GM21528 (cell line): ENCODE data around the gene B4GALT7.
"Not testable (repeated sequence)": the region's sequence is repeated elsewhere in the genome, so short reads cannot be mapped to it uniquely, and the experiment has no call there.

Experiments used
- ATAC-seq: cut with Tn5 transposase; IDR thresholded peaks from one replicate; pipeline ENCODE4 v1.9.1; 2021; ENCODE audit warnings: mild to moderate bottlenecking, moderate library complexity; ENCODE audit not compliant: unreplicated experiment, low FRiP score

The B4GALT7 gene, protein sequence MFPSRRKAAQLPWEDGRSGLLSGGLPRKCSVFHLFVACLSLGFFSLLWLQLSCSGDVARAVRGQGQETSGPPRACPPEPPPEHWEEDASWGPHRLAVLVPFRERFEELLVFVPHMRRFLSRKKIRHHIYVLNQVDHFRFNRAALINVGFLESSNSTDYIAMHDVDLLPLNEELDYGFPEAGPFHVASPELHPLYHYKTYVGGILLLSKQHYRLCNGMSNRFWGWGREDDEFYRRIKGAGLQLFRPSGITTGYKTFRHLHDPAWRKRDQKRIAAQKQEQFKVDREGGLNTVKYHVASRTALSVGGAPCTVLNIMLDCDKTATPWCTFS

DNA sequence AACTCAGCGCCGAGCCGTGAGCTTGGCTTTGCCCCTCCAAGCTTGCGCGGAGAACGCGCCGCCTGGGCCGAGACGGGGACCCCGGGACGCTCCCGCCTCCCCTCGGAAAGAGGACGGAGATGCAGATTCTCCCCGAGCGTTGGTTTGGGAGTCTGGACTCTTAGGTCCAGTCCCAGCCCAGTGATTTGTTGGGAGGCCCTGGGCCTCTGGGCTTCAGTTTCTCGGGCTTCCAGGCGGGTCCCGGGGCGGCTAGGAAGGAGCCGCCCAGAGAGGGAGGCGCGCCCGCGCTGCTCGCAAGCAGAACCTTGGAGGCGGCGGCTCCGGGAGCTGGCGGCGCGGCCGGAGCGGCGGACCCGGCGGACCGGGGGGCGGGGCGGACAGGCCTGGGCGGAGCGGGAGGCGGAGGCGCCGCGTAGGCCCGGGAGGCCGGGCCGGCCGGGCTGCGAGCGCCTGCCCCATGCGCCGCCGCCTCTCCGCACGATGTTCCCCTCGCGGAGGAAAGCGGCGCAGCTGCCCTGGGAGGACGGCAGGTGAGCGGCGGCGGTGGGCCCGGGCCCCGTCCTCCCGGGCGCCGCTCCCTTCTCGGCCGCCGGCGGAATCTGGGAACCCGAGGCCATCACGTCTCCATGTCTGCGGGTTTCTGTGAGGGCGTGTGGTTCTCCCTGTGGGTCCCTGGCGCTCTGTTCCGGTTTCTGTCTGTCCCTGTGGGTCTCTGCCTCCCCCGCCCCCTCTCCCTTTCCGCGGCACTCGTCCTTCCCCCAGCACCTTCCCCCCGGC, at the start of gene B4GALT7:
TSS of gene B4GALT7 (plus strand) at position 402 of the 777 bp plus-strand sequence. CDS start at position 481, 79 bp downstream.
- peak; percentile 86 for ATAC-seq

DNA sequence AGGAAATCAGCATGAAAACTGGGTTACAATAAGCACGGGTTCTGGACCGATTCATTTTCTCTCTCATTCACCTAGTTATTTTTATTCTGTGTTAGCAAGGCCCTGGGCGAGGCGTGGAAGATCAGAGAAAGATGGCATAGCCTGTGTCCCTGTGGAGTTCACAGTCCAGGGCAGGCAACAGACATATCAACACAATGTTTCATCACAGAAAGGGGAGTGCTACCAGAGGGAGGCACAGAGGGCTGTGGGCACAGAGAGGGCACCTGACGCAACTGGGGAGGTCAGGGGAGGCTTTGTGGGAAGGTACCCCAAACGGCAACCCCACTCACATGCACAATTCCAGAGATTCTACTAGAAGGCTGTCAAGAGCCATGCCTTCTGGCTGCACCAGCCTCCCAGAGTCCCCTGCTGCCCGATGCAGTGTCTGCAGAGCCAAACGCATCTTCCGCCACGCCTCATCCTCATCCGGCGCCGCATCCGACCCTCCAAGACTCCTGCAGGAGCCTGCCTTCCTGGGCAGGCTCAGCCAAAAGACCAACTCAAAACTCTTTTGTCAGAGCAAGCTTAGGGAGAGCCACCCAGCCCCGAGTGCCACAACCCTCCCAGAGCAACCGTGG, 47.0 kb upstream of the B4GALT7 start:
- ATAC-seq = no peak

DNA sequence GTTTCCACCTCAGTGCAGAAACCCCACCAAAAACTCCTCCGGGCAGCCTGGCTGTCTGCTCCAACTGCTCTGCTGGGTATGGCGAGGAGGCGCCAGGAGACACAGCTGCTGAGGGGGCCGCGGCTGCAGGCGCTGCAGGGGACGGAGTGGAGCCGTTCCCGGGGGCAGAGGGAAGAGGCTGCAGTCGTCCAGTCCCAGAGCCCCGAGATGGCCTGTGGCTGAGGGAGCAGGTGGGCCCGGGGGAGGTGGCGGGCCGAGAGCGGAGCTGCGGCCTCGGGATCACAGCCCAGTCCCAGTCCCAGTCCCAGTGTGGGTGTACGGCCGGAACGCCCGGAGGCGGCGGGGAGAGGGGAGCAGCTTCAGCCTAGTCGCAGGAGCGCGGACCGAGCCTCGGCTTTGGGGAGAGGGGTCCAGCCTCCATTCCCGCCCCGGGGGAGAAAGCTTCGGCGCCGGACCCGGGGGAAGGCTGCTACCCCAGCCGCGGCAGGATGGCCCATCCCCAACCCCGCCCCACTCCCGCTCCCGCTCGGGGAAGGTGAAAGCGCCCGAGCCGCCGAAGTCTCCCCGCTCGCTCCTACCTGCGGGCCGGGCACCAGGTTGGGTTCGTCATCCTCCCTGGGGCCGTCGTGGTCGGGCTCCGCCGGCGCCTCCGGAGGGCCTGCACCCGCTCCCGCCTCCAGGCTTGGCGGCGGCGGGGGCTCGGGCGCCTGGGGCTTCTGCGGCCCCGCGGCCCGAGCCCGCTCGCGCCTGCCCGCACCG, 46.1 kb upstream of the B4GALT7 start:
- peak; percentile 59 for ATAC-seq

DNA sequence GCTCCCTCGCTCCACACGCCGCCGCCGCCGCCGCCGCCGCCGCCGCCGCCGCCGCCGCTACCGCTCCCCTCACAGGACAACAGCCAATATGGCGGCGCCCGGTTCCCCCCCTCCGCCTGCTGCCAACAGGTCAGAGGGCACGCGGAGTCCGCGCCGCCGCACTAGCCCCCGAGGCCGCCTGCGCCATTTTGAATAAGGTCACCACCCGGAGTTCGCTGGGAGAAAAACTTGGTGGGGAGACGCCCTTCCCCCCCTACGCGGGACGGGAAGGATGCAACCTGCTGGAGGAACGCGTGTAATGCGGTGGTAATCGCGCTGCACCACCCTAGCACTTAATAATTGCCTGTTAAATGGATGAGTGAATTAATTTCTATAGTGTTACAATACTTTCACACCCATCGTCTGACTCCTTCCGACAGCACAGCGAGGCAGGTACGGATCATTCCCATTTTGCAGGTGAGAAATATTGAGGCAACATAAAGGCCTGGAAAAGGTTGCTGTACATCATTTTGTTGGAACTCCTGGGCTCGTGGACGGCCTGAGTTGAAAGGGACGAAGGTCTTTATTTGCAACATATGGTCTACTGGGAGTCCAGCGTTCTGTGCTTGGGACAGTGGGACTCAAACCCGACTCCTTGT, 45.3 kb upstream of the B4GALT7 start, which contains the start of gene FAM193B:
TSS of gene FAM193B (minus strand) at position 90 of the 638 bp plus-strand sequence. CDS start 105 bp downstream, outside the sequence.
- ATAC-seq = peak; percentile 89

DNA sequence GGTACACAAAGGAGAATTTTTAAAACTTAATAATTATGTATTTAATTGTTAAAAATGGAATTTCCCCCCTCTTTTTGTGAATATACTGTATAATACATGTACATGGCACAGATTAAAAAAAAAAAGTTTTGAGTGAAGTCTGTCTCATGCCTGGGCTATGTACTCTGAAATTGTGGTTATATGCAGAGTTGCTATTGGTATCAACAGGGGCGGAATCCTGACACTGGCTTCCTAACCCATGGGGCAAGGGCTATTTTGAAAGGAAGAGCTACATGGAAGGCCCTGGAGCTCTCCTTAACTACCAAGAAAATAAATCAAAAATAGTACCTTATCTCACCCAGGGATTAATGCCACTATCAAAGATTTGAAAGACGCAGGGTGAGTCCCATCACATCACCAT, 44.7 kb upstream of the B4GALT7 start:
- ATAC-seq = no peak

DNA sequence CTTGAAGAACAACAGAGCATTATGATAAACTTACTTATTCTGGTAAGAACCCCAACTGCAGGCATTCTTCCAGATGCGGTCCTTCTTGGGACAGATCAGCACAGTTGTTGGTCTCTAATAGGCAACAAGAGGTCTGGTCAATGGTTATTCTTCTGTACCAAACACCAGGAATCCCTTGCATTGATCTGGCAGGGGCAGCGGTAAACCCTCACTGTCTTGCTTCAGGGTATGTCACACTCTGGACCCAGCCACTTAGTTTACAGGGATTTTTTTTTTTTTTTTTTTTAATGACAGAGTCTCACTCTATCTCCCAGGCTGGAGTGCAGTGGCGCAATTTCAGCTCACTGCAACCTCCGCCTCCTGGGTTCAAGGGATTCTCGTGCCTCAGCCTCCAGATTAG, 44.3 kb upstream of the B4GALT7 start:
- no peak for ATAC-seq

DNA sequence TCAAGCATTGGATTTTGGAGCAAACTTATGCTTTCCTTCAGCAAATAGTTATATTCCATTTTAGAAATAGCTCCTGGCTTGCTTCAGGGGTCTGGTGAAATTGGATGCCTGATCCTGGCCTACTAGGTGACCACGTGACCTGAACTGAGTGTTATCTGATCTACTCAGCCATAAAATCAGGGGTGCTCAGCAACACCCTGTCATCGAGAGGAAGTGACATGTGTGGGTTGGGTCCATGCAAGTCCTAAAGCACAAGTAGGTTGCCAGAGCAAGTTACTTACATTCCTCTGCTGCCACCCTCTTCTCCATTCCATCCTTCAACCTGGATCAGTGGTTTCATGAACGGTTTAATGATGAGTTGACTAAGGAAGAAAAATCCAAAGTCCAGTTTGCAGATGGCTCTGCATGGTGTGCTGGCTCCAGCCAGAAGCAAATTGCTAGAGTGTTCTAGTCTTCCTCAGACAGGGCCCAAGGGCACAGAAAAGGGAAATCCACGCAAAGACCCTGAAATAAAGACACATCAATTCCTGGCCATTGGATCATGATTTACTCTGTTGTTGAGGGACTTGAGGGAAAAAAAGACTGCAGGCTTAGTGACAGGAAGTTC, 42.8 kb upstream of the B4GALT7 start:
- ATAC-seq = no peak

DNA sequence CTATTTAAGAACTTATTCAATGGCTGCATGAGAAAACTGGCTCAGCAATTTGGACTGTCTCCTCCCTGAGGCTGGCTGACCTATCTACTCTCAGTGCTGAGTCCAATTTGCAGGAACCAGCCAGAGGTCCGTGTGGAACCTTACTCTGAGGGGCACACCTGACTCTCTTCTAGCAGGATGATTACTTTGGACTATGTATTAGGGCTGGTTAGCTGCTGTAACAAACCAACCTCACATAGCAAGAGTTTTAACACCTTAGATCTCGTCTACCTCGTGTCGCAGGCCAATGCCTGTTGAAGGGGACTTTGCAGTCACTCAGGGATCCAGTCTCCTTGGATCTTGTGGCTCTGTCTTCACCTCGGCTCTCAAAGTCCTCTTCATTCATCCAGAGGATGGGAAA, 42.1 kb upstream of the B4GALT7 start:
- no peak for ATAC-seq

DNA sequence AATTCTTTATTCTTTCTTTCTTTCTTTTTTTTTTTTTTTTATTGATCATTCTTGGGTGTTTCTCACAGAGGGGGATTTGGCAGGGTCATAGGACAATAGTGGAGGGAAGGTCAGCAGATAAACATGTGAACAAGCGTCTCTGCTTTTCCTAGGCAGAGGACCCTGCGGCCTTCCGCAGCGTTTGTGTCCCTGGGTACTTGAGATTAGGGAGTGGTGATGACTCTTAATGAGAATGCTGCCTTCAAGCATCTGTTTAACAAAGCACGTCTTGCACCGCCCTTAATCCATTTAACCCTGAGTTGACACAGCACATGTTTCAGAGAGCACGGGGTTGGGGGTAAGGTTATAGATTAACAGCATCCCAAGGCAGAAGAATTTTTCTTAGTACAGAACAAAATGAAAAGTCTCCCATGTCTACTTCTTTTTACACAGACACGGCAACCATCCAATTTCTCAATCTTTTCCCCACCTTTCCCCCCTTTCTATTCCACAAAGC, 40.4 kb upstream of the B4GALT7 start:
- ATAC-seq = not testable (repeated sequence)

DNA sequence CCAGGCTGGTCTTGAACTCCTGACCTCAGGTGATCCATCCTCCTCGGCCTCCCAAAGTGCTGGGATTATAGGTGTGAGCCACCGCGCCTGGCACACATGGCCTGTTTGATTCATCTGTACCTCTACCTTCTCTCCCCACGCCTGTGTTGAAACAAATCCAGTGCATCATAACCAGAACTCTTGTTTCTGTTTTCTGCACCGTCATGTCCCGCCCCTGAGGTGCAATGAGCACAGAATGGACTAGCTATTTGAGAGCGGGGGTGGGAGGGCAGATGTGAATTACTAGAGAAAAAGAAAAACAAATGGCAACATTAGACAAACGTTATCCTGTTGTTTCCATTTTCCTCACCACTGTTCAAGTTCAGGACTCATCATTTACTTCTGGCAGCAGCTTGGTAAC, 34.9 kb upstream of the B4GALT7 start:
- ATAC-seq = no peak

DNA sequence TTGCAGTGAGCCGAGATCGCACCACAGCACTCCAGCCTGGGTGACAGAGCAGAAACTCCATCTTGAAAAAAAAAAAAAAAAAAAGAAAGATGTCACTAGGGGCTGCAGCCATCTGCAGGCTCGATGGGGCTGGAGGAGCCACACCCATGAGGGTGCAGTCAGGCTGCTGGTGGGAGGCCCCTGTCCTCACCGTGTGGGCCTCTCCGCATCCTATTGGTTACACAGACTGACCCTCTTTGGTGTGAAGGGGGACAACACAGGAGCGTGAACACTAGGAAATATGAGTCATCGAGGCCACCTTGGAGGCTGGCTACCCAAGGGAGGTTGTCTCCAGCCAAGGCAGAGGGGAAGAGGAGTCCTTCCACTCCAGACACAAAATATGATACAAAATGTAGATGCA, 31.6 kb upstream of the B4GALT7 start:
- no peak for ATAC-seq

DNA sequence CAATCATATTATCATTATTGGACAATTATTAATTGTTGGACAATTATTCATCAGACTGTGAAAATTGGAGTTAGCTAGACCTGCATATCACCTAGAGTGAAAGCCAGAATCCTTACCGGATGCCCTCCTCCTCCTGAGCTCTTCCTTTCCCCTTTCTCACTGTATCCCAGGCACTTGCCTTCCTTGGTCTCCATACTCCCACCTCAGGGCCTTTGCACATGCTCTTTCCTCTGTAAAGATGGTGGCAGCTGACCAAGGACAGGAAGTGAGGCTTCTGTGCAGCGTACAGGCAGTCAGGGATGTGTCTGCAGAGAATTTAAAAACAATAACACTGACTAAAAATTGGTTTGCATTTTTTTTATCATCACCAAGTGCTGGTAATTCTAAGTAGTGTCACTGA, 30.0 kb upstream of the B4GALT7 start:
- ATAC-seq = no peak

DNA sequence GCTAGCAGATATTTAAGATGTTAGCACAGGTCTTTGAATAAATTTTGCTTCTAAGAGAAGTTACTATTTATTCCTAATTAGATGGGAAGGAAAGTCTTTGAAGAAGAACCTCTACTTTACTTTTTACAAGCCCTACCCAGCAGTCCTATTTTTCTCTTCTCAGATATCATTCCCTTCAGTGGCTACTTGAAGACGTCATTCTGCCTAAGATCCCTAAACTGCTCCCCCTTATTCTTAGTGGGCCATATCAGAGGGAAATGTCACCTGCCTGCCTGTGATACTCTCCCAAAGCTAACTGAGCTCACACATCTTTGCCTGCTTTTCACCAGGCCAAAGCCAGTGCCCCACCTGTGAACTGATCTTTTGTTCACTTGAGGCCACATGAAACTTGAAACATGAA, 24.4 kb upstream of the B4GALT7 start:
- no peak for ATAC-seq

DNA sequence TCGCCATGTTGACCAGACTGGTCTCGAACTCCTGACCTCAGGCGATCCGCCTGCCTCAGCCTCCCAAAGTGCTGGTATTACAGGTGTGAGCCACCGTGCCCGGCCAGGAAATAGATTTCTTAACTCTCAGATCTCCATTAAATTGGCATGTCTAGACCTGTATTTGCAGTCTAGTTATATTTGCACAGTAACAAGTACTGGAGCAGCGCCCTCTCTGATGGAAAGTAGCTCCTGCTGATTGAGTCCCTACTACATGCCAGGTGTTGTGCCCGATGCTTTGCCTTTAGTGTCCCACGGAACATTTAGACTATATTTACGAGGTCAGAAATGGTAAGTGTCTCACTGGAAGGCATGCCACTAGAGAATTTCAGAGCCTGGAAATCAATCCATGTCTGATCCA, 23.8 kb upstream of the B4GALT7 start:
- no peak for ATAC-seq

DNA sequence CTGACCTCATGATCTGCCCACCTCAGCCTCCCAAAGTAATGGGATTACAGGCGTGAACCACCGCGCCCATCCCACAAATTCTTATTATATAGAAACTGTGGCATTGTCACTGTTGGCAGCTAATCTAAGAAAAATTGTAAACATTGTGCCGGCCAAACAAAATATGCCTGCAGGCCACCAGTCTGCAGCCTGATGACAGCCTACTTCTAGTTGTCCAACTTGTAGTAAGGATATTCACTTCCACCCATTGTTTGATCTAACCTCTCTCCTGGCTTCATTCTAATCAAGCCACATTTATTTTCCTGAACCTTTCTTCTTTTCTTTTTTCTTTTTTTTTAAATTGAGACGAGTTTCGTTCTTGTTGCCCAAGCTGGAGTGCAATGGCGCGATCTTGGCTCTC, 21.6 kb upstream of the B4GALT7 start:
- ATAC-seq = no peak

DNA sequence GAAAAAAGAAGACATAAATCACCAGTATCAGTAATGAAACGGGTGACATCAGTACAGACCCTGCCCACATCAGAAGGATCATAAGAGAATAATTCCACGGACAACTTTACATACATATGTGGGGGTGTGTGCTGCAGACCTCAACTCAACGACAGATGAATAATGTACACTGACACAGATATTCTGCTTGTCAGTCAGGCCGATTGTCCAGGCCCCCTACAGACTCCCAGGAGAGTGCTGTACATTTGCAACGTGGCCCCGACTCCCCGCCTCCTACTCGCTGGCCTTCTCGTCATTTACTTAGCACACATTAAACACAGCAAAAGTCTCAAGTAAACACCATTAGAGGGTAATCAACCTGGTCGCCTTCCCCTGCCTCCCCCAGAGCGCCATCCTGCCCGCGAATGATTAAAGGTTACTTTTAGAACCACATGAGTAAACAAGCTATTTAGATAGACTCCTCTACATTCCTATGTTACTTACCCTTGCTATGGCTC, 11.5 kb upstream of the B4GALT7 start:
- ATAC-seq = no peak

DNA sequence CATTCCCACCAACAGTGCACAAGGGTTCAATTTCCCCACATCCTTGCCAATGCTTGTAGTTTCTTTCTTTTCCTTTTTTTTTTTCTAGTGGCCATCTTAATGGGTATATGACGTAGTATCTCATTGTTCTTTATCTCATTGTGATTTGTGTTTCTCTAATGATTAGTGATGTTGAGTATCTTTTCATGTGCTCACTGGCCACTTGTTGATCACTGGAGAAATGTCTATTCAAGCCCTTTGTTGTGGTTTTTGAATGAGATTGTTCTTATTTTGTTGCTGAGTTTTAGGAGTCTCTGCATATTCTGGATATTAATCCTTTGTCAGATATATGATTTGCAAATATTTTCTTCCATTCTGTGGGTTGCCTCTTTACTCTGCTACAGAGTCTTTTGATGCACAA, 9.5 kb upstream of the B4GALT7 start:
- no peak for ATAC-seq

DNA sequence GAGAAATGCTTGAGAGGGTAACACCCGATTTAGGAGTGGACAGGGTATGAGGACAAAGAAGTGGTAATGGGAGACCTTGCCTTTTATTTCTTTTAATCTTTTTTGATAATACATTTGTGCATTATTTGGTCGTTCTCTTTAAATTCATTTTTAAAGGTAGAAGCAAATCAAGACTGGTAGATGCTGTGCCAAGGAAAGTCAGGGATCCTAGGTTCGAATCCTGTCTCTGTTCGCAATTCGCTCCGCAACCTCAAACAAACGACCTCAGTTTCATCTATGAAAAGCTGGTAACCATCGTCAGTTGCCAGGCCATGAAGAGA, 8.3 kb upstream of the B4GALT7 start:
- ATAC-seq = no peak

DNA sequence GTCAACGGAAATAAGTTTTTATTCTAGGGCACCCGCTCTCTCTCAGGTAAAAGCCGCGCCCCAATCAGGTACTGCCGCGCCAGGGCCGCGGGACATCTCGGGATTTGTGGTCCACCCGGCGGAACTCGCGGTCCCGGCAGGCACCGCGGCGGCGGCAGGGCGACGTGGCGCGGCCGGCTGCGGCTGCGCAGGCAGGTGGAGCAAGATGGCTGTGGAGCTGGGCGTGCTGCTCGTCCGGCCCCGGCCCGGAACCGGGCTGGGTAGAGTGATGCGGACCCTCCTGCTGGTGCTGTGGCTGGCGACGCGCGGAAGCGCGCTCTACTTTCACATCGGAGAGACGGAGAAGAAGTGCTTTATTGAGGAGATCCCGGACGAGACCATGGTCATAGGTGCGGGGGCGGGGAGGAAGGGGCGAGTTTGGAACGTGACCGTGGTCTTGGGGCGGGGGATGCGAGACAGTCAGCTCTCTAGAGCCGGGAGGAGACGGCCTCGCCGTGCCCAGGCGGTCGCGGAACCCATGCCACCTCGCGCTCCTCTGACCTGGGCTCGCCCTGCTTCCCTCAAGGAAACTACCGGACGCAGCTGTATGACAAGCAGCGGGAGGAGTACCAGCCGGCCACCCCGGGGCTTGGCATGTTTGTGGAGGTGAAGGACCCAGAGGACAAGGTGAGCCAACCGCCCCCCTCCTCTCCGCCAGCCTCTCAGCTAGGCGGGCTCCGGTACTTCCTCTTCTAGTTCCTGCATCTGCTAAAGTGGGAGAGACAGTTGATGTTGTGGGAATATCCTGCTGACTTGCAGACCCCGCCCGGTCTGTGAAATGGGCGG, 7.7 kb upstream of the B4GALT7 start, which contains the start of gene TMED9:
TSS of gene TMED9 (plus strand) at position 194 of the 825 bp plus-strand sequence. CDS start at position 206, 12 bp downstream.
- ATAC-seq = peak; percentile 86
